MM.1S (cell line): ENCODE results near the gene MPP7.

ENCODE experiments used
- CTCF ChIP-seq: fragments of 300-600 bp; sonication (generic); IDR thresholded peaks from 2 replicates; pipeline ENCODE4 v1.5.1; 2016; ENCODE audit warnings: antibody characterized with exemption, low read length, mixed read lengths
- EZH2 ChIP-seq: fragments of 300-600 bp; sonication (generic); optimal IDR thresholded peaks from 2 replicates; pipeline ENCODE3; 2017; ENCODE audit warnings: low read depth, mild to moderate bottlenecking, antibody characterized with exemption, low read length, mixed read lengths
- EZH2phosphoT487 ChIP-seq: fragments of 300-600 bp; sonication (generic); IDR thresholded peaks from 2 replicates; pipeline ENCODE4 v1.6.1; 2018; ENCODE audit warnings: antibody characterized with exemption, low read length

- no peak for TF ChIP-seq EZH2phosphoT487
- no peak for TF ChIP-seq EZH2
- TF ChIP-seq CTCF, result no peak
Measured at GRCh38 chr10:28304032-28304571, 1.2 kb upstream of the MPP7 start.
